Prostate gland (tissue), 2 donors: Measurements from ENCODE around the gene TMEM204.

Experiments used
- POLR2A ChIP-seq: fragments of 450-650 bp; IDR thresholded peaks from one replicate; pipeline ENCODE4 v1.6.1; 2016; ENCODE audit warnings: antibody characterized with exemption, mild to moderate bottlenecking
- TF ChIP-seq, protein P1 (sequence below), 4 experiments: fragments of 200-600 bp in 2 of 4; fragments of 450-650 bp in 2 of 4; sonication (generic) in 2 of 4; IDR thresholded peaks; 1 replicate in 3 of 4; 2 replicates in 1 of 4; pipeline ENCODE4 v1.5.1; 2016 to 2019; ENCODE audit warnings: antibody characterized with exemption in 4 of 4, mild to moderate bottlenecking in 2 of 4, moderate library complexity in 2 of 4

DNA sequence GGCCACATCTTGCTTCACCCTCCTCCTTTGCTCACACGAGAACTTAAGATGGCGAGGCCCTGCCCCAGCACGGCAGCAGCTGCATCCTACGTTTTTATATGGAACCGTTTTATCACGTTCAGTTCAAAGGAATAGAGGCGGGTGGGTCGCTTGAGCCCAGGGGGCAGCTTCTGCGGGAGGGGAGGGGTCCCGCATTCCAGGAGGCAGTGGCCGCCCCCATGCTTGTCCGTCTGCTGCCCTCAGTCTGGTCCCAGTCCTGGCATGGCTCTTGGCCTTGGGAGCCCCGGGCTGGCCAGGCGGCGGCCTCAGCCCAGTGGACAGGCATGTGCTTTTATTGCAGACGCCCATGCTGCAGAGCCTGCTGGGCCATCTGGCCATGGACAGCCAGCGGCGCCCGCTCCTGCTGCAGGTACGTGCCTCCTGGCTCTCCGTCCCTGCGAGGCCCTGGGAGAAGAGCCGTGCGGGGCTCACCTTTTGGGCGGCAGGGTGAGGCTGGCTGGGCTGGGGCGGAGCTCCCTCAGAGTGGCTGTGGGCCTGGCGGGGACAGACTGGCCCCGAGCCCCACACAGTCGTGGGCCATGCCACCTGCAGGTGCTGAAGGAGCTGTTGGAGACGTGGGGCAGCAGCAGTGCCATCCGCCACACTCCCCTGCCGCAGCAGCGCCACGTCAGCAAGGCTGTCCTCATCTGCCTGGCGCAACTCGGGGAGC is 33.6 kb upstream of the TMEM204 start:
- TF ChIP-seq, protein P1, sequence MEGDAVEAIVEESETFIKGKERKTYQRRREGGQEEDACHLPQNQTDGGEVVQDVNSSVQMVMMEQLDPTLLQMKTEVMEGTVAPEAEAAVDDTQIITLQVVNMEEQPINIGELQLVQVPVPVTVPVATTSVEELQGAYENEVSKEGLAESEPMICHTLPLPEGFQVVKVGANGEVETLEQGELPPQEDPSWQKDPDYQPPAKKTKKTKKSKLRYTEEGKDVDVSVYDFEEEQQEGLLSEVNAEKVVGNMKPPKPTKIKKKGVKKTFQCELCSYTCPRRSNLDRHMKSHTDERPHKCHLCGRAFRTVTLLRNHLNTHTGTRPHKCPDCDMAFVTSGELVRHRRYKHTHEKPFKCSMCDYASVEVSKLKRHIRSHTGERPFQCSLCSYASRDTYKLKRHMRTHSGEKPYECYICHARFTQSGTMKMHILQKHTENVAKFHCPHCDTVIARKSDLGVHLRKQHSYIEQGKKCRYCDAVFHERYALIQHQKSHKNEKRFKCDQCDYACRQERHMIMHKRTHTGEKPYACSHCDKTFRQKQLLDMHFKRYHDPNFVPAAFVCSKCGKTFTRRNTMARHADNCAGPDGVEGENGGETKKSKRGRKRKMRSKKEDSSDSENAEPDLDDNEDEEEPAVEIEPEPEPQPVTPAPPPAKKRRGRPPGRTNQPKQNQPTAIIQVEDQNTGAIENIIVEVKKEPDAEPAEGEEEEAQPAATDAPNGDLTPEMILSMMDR (IDR thresholded peaks at IDR 0.05), result no peak
- TF ChIP-seq POLR2A, result no peak
